NCI-H2227 (cell line): ENCODE results near the gene GCDH.
A peak's percentile ranks its signal among the peaks of the same experiment; 100 is the strongest.
"Not testable (repeated sequence)": the region's sequence is repeated elsewhere in the genome, so short reads cannot be mapped to it uniquely, and the experiment has no call there.

Experiments used
- DNase-seq: peaks from one replicate; lab custom pipeline; 2025; ENCODE audit not compliant: unreplicated experiment; lab: John Stamatoyannopoulos, UW

GCDH gene

GRCh38 chr19:12872255-12872654 is 18.7 kb upstream of the GCDH start:
- DNase-seq: no peak

DNA sequence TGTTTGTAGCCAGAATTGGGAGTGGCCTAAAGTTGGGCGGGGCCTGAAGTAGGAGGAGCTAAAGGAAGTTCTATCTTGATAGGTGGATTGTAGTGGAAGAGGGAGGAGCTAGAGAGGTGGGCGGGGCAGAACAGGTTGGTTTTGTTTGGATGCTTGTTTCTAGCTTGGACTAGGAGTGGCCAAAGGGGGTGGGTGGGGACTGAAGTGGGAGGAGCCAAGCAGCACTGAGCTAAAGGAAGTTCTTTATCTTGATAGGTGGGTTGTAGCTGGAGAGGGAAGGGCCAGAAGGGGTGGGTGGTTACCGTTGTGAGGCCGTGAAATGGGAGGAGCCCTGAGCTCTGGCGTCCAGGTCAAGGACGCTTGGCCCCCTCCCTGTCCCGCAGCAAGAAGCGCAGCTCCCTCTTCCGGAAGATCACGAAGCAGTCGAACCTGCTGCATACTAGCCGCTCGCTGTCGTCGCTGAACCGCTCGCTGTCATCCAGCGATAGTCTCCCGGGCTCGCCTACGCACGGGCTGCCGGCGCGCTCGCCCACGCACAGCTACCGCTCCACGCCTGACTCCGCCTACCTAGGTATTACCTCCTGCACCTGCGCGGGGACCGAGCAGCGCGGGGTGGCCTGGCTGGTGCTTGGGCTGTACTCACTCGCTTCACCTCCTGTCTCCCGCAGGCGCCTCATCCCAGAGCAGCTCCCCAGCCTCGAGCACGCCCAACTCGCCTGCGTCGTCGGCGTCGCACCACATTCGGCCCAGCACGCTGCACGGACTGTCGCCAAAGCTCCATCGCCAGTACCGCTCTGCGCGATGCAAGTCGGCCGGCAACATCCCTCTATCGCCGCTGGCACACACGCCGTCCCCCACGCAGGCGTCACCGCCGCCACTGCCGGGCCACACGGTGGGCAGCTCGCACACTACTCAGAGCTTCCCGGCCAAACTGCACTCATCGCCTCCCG is 17.7 kb upstream of the GCDH start:
- DNase-seq: peak; percentile 33

GRCh38 chr19:12873891-12874745 is 16.8 kb upstream of the GCDH start:
- no peak for DNase-seq

DNA sequence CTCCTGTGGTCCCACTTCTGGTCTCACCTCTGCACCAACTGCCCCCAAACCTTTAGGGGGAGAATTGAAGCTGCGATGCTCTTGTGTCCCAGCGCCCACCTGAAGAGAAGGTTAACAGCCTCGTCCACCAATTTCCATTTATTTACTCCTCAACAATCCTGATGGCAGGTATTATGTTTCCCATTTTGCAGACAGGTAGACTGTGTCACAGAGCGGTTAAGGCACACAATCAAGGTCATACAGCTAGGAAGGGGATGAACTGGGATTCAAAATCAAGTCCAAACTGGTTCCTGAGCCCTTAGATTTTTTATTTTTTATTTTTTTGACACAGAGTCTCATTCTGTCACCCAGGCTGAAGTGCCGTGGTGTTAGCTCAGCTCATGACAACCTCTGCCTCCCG is 15.9 kb upstream of the GCDH start:
- no peak for DNase-seq

GRCh38 chr19:12880551-12881171 is 10.3 kb upstream of the GCDH start:
- peak; percentile 43 for DNase-seq

- peak; percentile 90 for DNase-seq
Measured at GRCh38 chr19:12881172-12881808, 9.7 kb upstream of the GCDH start, which contains the start of gene DNASE2. Gene DNASE2 (minus strand): TSS chr19:12881449. CDS start chr19:12881375, 74 bp downstream.

GRCh38 chr19:12882589-12882988 is 8.4 kb upstream of the GCDH start:
- no peak for DNase-seq

- no peak for DNase-seq
Measured at GRCh38 chr19:12884202-12884601, 6.8 kb upstream of the GCDH start.

GRCh38 chr19:12884627-12884925 is 6.4 kb upstream of the GCDH start:
- DNase-seq: no peak

- DNase-seq: peak; percentile 74
Measured at GRCh38 chr19:12884926-12885748, 5.8 kb upstream of the GCDH start.

DNA sequence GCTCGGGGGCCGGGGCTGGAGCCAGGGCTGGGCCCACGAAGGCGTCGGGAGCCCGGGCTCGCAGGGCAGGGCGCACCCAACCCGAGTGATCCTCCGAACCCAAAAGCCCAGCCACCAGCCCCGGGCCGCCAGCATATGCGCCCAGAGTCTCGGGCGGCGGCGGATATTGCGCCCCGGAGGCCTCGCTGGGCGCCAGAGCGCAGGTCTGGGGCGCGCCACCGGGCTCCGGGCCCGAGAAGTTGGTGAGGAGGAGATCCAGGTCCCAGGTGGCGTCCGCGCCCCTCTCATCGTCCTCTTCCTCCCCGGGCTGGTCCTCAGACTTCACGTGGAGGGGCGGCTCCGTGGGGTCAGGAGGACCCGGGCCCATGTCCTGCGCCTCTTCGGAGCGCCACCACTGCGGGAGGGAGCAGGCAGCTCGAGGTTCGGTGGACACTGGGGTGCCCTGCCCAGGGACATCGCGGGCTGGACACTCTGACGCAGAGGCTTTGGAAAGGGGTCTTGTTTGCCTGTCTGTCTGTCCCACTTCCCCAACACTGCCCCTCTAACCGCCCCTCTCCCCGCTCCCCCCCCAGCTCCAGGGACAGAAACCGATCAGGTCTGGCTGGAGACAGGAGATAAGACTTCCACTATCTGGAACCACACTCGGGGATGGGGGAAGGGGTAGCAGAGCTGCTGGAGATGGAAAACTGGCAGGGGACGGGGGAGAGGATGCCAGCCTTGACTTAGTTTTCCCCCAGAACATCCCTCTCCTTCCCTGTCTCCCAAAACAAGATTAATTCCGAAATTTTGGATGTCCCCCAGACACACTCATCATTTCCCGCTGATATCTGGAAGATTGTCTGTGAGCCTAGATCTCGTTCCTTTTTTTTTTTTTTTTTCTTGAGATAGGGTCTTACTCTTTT is 5.0 kb upstream of the GCDH start:
- no peak for DNase-seq

GRCh38 chr19:12886651-12886968 is 4.3 kb upstream of the GCDH start:
- no peak for DNase-seq

DNA sequence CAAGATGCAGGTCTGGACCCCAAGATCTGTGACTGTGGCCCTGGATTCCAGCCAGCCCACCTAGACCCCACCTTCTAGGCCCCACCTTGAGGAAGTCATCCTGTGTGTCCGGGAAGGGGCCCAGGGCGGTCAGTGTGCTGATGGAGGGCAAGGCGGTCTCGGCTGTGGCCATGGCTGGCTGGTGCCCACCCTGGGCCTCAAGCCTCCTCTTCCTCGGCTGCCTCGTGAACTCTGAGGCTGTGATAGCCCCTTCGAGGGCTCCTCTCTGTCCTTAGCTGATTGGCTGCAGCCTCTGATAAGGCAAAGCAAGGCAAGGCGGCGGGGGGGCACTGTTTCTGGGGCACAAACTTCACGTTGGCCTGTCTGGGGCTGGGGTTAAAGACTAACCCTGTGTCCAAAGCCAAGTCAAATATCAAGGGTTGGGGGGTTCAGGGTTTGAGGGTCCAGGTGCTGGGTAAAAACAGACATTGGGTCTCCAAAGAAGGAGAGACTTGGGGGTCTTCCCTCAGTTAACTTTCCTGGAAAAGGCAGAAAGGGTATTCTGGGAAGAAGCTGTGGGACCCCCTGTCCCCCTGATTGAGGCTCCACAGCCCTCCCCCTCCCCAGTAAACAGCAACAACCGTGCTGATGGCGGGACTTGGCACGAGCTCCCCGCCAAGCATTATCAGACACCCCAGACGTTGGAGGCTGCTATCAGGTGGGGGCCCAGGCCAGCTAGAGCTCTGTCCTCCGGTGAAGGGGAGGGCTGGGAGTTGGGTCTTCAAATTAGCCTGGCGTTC is 3.8 kb upstream of the GCDH start, which contains the start of gene KLF1:
Gene KLF1 (minus strand): TSS at position 233 of the 779 bp plus-strand sequence. CDS start 61 bp downstream, at position 172.
- no peak for DNase-seq

DNA sequence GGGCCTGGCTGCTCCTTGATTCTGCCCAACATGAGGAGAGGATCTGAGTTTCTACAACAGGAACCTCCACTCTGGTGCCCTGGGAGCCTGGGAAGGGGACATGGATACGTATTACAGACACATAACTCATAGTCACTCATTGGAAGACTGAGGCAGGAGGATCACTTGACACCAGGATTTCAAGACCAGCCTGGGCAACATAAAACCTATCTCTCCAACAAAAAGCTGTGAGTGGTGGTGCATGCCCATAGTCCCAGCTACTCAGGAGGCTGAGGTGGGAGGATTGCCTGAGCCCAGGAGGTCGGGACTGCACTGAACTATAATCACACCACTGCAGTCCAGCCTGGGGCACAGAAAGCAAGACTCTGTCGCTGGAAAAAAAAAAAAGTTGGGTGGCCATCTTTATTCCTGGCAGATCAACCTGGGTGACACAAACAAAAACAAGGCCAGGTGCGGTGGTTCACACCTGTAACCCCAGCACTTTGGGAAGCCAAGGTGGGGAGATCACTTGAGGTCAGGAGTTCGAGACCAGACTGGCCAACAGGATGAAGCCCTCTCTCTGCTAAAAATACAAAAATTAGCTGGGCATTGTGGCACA is 2.9 kb upstream of the GCDH start:
- DNase-seq: no peak

GRCh38 chr19:12890299-12890786 is 617 bp upstream of the GCDH start:
- DNase-seq: not testable (repeated sequence)

DNA sequence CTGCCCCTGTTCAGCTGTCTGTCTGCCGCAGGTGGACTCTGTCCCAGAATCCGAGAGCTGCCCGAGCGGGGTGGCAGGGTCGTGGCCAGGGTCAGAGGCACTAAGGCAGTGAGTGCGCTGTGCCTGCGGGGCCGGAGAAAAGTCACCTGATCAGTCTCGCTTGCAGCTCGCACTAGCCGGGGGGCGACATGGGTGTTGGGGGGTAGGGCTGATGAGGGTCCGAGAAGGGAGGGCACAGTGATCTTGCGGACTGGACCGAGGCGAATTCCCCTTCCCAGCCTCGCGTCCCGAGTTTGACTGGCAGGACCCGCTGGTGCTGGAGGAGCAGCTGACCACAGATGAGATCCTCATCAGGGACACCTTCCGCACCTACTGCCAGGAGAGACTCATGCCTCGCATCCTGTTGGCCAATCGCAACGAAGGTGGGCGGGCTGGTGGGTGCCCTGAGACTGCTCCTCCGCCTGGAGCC is 627 bp downstream of the GCDH start:
- no peak for DNase-seq

GRCh38 chr19:12893582-12893981 is 2.6 kb downstream of the GCDH start:
- DNase-seq: no peak

DNA sequence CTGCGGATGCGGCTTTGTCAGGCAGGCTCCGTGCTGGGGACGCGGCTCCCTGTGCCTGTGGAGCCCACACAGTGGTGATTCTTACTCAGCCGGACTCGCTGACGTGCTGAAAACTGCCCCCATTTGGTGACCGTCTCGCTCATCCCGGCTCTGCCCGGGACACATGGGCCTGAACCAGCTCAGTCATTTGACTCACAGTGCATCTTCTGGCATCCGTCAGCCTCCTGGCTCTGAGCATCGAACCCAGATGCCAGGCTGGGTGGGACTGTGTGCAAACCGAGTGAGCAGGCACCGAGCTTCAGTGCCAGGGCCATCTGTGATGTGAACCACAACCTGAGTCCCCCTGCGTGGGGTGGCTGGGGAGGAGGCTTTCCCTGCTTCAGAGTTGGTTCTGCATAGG is 5.5 kb downstream of the GCDH start:
- DNase-seq: no peak
